ENCODE data around the gene PHRF1.

PHRF1 gene

DNA sequence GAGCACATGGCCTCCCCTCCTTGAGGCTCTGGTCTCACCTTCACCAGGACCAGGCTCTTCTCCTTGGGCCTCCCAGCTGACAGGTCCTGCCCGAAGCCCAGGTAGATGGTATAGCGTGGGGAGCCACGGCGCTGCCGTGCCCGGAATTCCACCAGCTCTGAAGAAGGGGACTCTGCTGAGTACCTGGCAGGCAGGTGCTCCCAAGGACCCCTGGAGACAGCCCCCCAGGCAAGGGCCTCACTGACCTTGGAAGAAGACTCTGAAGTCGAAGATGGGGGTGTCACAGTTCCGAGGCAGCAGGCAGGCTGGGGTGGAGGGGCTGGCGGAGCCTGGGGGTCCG lies 36.7 kb downstream of the PHRF1 start:
- Histone ChIP-seq H3K27ac (ENCODE audit: low read length) (no peak overlapping the region), H3K36me3 (replicated peaks; ENCODE audit: insufficient read depth, low read length) (no peaks in the 10 kb centered on the region; the same call in 1 of the 2 replicates), H4K20me1 (ENCODE audit: insufficient read depth, low read length) (no peaks in the 10 kb centered on the region), H3K4me1 (ENCODE audit: low read length) (peaks cover 13% of the 10 kb centered on the region; the same call in 1 of the 2 replicates), H3K79me2 (ENCODE audit: low read length) (peaks cover 16% of the 10 kb centered on the region; the same call in 1 of the 2 replicates), H3K27me3 (replicated peaks; ENCODE audit: insufficient read depth, low read length) (no peaks in the 10 kb centered on the region), H3K4me2 (ENCODE audit: low read depth, low read length) (no peak overlapping the region), H3F3A (ENCODE audit: insufficient read depth, low read length) (peaks cover 11% of the 10 kb centered on the region), H3K9me3 (replicated peaks; ENCODE audit: insufficient read depth, low read length) (no peaks in the 10 kb centered on the region), H3K9ac (ENCODE audit: low read length) (no peak overlapping the region), H3K4me3 (ENCODE audit: low read length) (no peak overlapping the region), H3K9me2 (replicated peaks; ENCODE audit: insufficient read depth, low read length) (no peaks in the 10 kb centered on the region), H2AFZ (ENCODE audit: low read length) (no peak overlapping the region)
- DNase-seq, result no peak
- no peak for TF ChIP-seq CTCF (IDR thresholded peaks at IDR 0.05; ENCODE audit: low read length)
- no peak for TF ChIP-seq EZH2phosphoT487 (IDR thresholded peaks at IDR 0.05; ENCODE audit: low read length)
- TF ChIP-seq EZH2 (optimal IDR thresholded peaks at IDR 0.05; ENCODE audit: low read depth, low read length), result no peak

DNA sequence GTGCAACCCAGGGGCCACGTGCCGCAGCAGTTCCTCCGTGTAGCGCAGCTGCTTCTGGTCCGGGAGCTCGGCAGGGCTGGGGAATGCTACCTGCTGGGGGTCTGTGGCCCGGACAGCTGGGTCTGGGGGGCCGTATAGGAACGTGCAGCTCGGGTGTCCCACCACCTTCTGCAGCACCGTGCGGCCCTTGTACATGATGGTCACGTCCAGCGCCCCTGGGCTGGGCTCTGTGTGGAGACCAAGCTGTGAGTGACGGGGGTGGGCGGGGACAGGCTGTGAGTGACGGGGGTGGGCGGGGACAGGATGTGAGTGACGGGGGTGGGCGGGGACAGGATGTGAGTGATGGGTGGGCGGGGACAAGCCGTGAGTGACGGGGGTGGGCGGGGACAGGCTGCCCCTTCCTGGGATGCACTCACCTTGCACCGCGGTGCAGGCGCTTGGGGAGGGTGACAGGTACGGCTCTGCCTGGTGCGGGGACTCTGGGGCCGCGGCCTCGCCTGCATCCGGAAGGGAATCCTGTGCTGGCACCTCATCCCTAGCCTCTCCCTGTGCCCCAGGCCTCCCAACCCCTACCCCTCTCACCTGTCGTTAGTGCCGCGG lies 37.2 kb downstream of the PHRF1 start:
- no peak for DNase-seq

DNA sequence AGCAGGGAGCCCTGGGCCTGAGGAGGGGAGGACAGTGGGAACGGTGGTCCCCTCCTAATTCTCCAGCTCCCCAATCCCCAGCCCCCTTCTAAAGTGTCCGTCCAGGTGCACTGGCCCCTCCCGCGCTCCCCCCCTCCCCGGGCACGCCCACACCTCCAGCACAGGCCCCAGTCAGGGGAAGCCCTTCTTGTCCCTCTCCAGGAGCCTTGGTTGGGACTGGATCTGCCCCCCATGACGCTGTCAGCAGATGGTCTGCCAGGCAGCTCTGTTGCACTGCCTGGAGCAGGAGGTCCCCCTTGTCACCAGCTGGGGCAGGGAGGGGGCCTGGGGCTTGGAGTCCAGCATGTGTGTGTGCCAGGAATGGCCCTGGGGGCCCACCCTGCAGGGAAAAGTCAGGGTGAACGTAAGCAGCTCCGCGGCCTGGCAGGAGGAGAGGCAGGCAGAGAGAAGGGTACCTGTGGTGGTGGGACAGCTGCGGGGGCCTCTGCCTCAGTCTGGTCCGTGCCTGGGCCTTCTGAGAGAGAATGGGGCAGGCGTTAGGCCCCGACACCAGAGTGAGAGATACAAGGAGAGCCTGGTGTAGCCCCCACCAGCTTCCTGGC lies 37.9 kb downstream of the PHRF1 start:
- Histone ChIP-seq H3K79me2 (ENCODE audit: low read length) (peaks cover 11% of the 10 kb centered on the region; the same call in 1 of the 2 replicates), H3K36me3 (replicated peaks; ENCODE audit: insufficient read depth, low read length) (no peaks in the 10 kb centered on the region; the same call in 1 of the 2 replicates), H3K4me1 (ENCODE audit: low read length) (peaks cover 13% of the 10 kb centered on the region; the same call in 1 of the 2 replicates), H3F3A (ENCODE audit: insufficient read depth, low read length) (peaks cover 11% of the 10 kb centered on the region), H3K9me3 (replicated peaks; ENCODE audit: insufficient read depth, low read length) (no peaks in the 10 kb centered on the region), H3K9me2 (replicated peaks; ENCODE audit: insufficient read depth, low read length) (no peaks in the 10 kb centered on the region), H3K27me3 (replicated peaks; ENCODE audit: insufficient read depth, low read length) (no peaks in the 10 kb centered on the region), H2AFZ (ENCODE audit: low read length) (no peak overlapping the region), H3K4me3 (ENCODE audit: low read length) (no peak overlapping the region), H3K9ac (ENCODE audit: low read length) (no peak overlapping the region), H3K4me2 (ENCODE audit: low read depth, low read length) (no peak overlapping the region), H4K20me1 (ENCODE audit: insufficient read depth, low read length) (no peaks in the 10 kb centered on the region), H3K27ac (ENCODE audit: low read length) (no peak overlapping the region)
- DNase-seq, result no peak
- TF ChIP-seq EZH2phosphoT487 (IDR thresholded peaks at IDR 0.05; ENCODE audit: low read length), result no peak
- TF ChIP-seq CTCF (IDR thresholded peaks at IDR 0.05; ENCODE audit: low read length), result no peak
- no peak for TF ChIP-seq EZH2 (optimal IDR thresholded peaks at IDR 0.05; ENCODE audit: low read depth, low read length)

More for the DNA sequence above, 37.2 kb downstream of the PHRF1 start:
- Histone ChIP-seq H3K27me3 (replicated peaks; ENCODE audit: insufficient read depth, low read length) (no peaks in the 10 kb centered on the region), H3K27ac (ENCODE audit: low read length) (no peak overlapping the region), H3K36me3 (replicated peaks; ENCODE audit: insufficient read depth, low read length) (no peaks in the 10 kb centered on the region; the same call in 1 of the 2 replicates), H3K9me2 (replicated peaks; ENCODE audit: insufficient read depth, low read length) (no peaks in the 10 kb centered on the region), H4K20me1 (ENCODE audit: insufficient read depth, low read length) (no peaks in the 10 kb centered on the region), H3K79me2 (ENCODE audit: low read length) (peaks cover 11% of the 10 kb centered on the region; the same call in 1 of the 2 replicates), H3K4me3 (ENCODE audit: low read length) (no peak overlapping the region), H3K9ac (ENCODE audit: low read length) (no peak overlapping the region), H2AFZ (ENCODE audit: low read length) (no peak overlapping the region), H3K4me1 (ENCODE audit: low read length) (peaks cover 13% of the 10 kb centered on the region; the same call in 1 of the 2 replicates), H3K9me3 (replicated peaks; ENCODE audit: insufficient read depth, low read length) (no peaks in the 10 kb centered on the region), H3F3A (ENCODE audit: insufficient read depth, low read length) (peaks cover 11% of the 10 kb centered on the region), H3K4me2 (ENCODE audit: low read depth, low read length) (no peak overlapping the region)
- TF ChIP-seq CTCF (IDR thresholded peaks at IDR 0.05; ENCODE audit: low read length), result no peak
- no peak for TF ChIP-seq EZH2 (optimal IDR thresholded peaks at IDR 0.05; ENCODE audit: low read depth, low read length)
- no peak for TF ChIP-seq EZH2phosphoT487 (IDR thresholded peaks at IDR 0.05; ENCODE audit: low read length)
